AG10803 (cell line): ENCODE data around the gene CFL1.

Experiments used
- DNase-seq: peaks from one replicate; pipeline ENCODE4 v3.0.0; 2010; ENCODE audit warnings: low read depth
- H3K4me3 ChIP-seq: 2 replicates; pipeline ENCODE4 v1.5.1; 2011; ENCODE audit warnings: mild to moderate bottlenecking, low read length, control low read depth
- TF ChIP-seq, protein P1 (sequence below): conservative IDR thresholded peaks from 2 replicates; pipeline ENCODE4 v1.5.1; 2011; ENCODE audit warnings: mild to moderate bottlenecking, low read length, control low read depth, inconsistent platforms

CFL1 gene

GRCh38 chr11:65867284-65868071 lies 9.5 kb upstream of the CFL1 start:
- TF ChIP-seq, protein P1, sequence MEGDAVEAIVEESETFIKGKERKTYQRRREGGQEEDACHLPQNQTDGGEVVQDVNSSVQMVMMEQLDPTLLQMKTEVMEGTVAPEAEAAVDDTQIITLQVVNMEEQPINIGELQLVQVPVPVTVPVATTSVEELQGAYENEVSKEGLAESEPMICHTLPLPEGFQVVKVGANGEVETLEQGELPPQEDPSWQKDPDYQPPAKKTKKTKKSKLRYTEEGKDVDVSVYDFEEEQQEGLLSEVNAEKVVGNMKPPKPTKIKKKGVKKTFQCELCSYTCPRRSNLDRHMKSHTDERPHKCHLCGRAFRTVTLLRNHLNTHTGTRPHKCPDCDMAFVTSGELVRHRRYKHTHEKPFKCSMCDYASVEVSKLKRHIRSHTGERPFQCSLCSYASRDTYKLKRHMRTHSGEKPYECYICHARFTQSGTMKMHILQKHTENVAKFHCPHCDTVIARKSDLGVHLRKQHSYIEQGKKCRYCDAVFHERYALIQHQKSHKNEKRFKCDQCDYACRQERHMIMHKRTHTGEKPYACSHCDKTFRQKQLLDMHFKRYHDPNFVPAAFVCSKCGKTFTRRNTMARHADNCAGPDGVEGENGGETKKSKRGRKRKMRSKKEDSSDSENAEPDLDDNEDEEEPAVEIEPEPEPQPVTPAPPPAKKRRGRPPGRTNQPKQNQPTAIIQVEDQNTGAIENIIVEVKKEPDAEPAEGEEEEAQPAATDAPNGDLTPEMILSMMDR, result no peak
- H3K4me3 ChIP-seq, result no peak overlapping the region
- no peak for DNase-seq

DNA sequence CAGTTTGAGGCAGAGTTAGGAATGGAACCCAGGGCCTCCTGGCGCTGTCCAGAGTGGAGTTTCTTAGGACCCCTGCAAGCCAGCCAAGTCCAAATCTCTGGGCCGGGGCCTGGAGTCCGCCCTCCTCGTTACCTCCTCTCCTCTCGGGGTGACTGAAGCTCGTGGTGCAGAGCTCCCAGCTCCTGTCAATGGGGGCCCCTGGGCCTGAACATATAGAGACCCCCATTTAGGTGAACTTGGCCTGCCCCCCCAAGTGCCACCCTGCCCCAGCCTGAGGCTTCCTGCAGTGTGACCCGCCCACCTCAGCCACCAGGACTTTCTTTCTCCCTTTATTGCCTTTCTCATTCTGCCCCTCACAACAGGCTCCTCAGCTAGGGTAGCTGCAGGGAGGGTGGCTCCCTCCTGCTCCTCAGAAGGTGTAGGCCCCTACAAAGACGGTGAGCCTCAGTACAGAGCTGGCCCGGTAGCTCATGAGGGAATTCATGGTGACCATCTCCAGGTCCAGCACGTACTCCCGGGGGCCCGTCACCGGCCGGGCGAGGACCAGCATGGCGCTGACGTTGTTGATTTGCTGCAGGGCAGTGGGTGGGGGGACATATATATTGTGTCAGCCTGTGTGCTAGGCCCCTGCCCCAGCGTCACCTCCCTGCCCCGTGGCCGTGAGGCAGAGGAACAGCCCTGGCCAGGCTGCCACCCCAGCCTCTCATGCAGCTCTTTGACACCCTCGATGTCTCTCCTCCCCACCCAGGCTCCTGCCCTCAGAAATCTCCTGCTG lies 8.7 kb upstream of the CFL1 start:
- no peak for DNase-seq
- TF ChIP-seq, protein P1, result no peak
- H3K4me3 ChIP-seq, result no peak overlapping the region

DNA sequence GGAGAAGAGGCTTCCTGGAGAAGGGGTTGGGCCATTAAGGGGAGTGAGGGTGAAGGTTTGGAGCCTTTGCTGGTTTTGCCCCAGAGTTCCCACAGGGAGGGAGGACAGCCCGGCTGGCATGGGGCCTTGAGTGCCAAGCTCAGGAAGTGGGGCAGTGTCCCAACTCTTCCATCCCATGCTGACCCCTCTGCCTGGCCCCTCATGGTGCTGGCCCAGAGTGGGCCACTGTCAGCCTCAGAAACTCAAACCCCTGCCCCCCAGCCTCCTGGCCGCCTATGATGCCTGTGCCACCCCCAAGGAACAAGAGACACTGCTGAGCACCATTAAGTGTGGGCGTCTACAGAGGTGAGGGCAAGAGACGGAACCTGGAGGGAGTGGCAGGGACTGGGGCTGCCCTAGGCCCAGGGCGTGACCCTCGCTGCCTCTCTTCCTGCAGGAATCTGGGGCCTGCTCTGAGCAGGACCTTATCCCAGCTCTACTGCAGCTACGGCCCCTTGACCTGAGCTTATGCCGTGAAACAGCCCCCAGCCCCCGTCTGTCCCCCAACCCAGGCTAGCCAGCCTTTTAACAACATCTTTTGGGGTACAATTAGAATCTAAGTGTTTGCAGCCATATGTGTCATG lies 7.7 kb upstream of the CFL1 start:
- no peak overlapping the region for H3K4me3 ChIP-seq
- DNase-seq, result no peak
- TF ChIP-seq, protein P1, result no peak

GRCh38 chr11:65864706-65865471 lies 6.9 kb upstream of the CFL1 start:
- no peak for DNase-seq
- TF ChIP-seq, protein P1, result no peak

GRCh38 chr11:65863889-65864705 lies 6.1 kb upstream of the CFL1 start:
- no peak for DNase-seq
- TF ChIP-seq, protein P1, result no peak
- no peak overlapping the region for H3K4me3 ChIP-seq

More at GRCh38 chr11:65864706-65865471, 6.9 kb upstream of the CFL1 start:
- H3K4me3 ChIP-seq, result no peak overlapping the region
